ENCODE data around the gene DCTN2.

The DCTN2 gene

GRCh38 chr12:57487055-57487596 is 59.9 kb downstream of the DCTN2 start:
- DNase-seq, result no peak

GRCh38 chr12:57485695-57486094 is 61.3 kb downstream of the DCTN2 start:
- DNase-seq, result no peak

GRCh38 chr12:57483466-57483865 is 63.5 kb downstream of the DCTN2 start:
- DNase-seq, result no peak

- DNase-seq, result no peak
Observed at GRCh38 chr12:57481671-57482070, 65.3 kb downstream of the DCTN2 start.
